Measurements from ENCODE around the gene JAK2.

JAK2 gene

DNA sequence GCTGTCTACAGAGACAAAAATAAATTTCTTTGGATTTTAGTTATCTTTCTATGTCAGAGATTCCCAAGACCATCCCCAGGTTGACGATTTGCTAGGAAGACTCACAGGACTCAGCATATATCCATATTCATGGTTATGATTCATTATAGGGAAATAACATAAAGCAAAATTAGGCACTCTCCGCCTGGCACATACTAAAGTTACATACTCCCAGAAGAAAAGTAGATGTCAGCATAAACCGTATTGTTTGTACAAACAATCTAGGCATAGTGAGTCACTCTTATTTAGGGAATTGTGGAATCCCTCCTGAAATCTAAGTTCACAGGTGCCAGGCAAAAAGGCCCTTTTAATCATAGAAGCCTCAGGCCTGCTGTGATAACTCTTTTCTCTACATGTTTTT lies 137.4 kb downstream of the JAK2 start:
- Histone ChIP-seq H3K4me3 (ENCODE audit: insufficient read length, low read depth) (no peak overlapping the region), H3K9me3 (ENCODE audit: insufficient read depth, low read length) (no peaks in the 10 kb centered on the region), H3K4me1 (ENCODE audit: insufficient read depth, insufficient read length) (no peaks in the 10 kb centered on the region), H3K36me3 (ENCODE audit: insufficient read depth, insufficient read length, low read length) (no peaks in the 10 kb centered on the region), H3K27me3 (ENCODE audit: insufficient read depth, insufficient read length) (no peaks in the 10 kb centered on the region), H3K9ac (ENCODE audit: insufficient read length, low read depth) (no peak overlapping the region)
- no peak for TF ChIP-seq YY1 (IDR thresholded peaks at IDR 0.05; ENCODE audit: insufficient read depth, insufficient read length)
- no peak for TF ChIP-seq ZNF274 (IDR thresholded peaks at IDR 0.05; ENCODE audit: low read depth, low read length)
- no peak for TF ChIP-seq SUZ12 (IDR thresholded peaks at IDR 0.05; ENCODE audit: extremely low read depth, insufficient read depth, insufficient read length)
- no peak for DNase-seq (ENCODE audit: low read depth, low spot score)

DNA sequence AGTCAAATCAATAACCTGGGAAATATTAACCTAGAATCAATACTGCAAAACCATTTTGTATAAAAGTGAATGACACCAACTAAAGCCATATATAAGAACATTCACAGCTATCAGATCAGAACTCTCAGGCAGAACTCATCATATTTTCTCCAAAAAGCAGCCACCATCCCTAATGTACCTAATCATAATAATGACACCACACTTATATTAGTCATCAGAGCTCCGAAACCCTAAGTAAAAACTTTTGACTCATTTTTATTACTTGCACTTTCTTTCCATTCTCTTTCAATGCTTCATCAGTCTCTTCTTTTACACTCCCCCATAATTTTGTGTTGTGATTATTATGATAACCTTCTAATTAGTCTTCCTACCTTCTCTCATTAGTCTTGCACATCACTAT lies 155.1 kb downstream of the JAK2 start:
- Histone ChIP-seq H3K4me3 (ENCODE audit: insufficient read length, low read depth) (no peak overlapping the region), H3K4me1 (ENCODE audit: insufficient read depth, insufficient read length) (no peaks in the 10 kb centered on the region), H3K27me3 (ENCODE audit: insufficient read depth, insufficient read length) (no peaks in the 10 kb centered on the region), H3K36me3 (ENCODE audit: insufficient read depth, insufficient read length, low read length) (no peaks in the 10 kb centered on the region), H3K9ac (ENCODE audit: insufficient read length, low read depth) (no peak overlapping the region), H3K9me3 (ENCODE audit: insufficient read depth, low read length) (no peaks in the 10 kb centered on the region)
- no peak for DNase-seq (ENCODE audit: low read depth, low spot score)
- no peak for TF ChIP-seq SUZ12 (IDR thresholded peaks at IDR 0.05; ENCODE audit: extremely low read depth, insufficient read depth, insufficient read length)

DNA sequence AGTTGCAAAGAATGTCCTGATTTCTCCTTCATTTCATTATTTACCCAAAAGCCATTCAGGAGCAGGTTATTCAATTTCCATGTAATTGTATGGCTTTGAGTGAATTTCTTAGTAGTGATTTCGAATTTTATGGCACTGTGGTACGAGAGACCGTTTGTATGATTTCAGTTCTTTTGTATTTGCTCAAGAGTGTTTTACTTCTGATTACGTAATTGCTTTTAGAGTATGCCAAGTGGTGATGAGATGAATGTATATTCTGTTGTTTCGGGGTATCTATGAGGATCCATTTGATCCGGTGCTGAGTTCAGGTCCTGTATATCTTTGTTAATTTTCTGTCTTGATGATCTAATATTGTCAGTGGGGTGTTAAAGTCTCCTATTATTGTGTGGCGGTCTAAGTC lies 159.1 kb downstream of the JAK2 start:
- no peaks in the 10 kb centered on the region for H3K36me3 ChIP-seq (ENCODE audit: insufficient read depth, insufficient read length, low read length)
- TF ChIP-seq SUZ12 (IDR thresholded peaks at IDR 0.05; ENCODE audit: extremely low read depth, insufficient read depth, insufficient read length) (no peak), ZNF274 (IDR thresholded peaks at IDR 0.05; ENCODE audit: low read depth, low read length) (no peak), YY1 (IDR thresholded peaks at IDR 0.05; ENCODE audit: insufficient read depth, insufficient read length) (no peak)

DNA sequence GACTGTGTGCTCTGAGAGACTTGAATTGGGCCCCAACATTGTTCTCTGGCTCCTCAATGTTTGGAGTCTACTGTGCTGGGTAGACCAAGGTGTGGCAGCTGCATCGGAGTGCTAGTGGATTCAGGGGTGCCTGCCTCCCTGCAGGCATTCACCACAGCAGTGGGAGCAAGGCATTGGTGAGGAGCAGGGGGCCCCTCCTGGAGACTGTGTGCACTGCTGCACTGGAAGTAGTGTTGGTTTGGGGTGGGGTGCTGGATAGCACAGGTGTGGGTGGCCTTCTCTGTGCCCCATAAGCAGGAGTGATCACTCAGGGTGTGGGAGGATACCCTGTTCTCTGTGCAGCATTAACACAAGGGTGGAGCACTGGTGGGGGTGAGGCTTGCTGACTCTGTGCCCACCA lies 161.2 kb downstream of the JAK2 start:
- no peak for DNase-seq (ENCODE audit: low read depth, low spot score)
- no peaks in the 10 kb centered on the region for H3K27me3 ChIP-seq (ENCODE audit: insufficient read depth, insufficient read length)
- TF ChIP-seq ZNF274 (IDR thresholded peaks at IDR 0.05; ENCODE audit: low read depth, low read length) (no peak), SUZ12 (IDR thresholded peaks at IDR 0.05; ENCODE audit: extremely low read depth, insufficient read depth, insufficient read length) (no peak), YY1 (IDR thresholded peaks at IDR 0.05; ENCODE audit: insufficient read depth, insufficient read length) (no peak)

More for the DNA sequence above, 159.1 kb downstream of the JAK2 start:
- no peaks in the 10 kb centered on the region for H3K27me3 ChIP-seq (ENCODE audit: insufficient read depth, insufficient read length)
- no peaks in the 10 kb centered on the region for H3K9me3 ChIP-seq (ENCODE audit: insufficient read depth, low read length)
- H3K9ac ChIP-seq (ENCODE audit: insufficient read length, low read depth): no peak overlapping the region
- no peak for DNase-seq (ENCODE audit: low read depth, low spot score)
- H3K4me1 ChIP-seq (ENCODE audit: insufficient read depth, insufficient read length): no peaks in the 10 kb centered on the region
- H3K4me3 ChIP-seq (ENCODE audit: insufficient read length, low read depth): no peak overlapping the region

More for the DNA sequence above, 161.2 kb downstream of the JAK2 start:
- no peaks in the 10 kb centered on the region for H3K36me3 ChIP-seq (ENCODE audit: insufficient read depth, insufficient read length, low read length)
- H3K9me3 ChIP-seq (ENCODE audit: insufficient read depth, low read length): no peaks in the 10 kb centered on the region
- no peaks in the 10 kb centered on the region for H3K4me1 ChIP-seq (ENCODE audit: insufficient read depth, insufficient read length)
- no peak overlapping the region for H3K4me3 ChIP-seq (ENCODE audit: insufficient read length, low read depth)
- no peak overlapping the region for H3K9ac ChIP-seq (ENCODE audit: insufficient read length, low read depth)
